ENCODE results near the gene PIP5K1B. TPM values are rescaled to one million over a fixed set of nuclear protein-coding genes. Genes with fewer than 3 reads are reported as not detected.

PIP5K1B gene
- total RNA-seq, 1 experiment from 2014 or later: 0.36 TPM

DNA sequence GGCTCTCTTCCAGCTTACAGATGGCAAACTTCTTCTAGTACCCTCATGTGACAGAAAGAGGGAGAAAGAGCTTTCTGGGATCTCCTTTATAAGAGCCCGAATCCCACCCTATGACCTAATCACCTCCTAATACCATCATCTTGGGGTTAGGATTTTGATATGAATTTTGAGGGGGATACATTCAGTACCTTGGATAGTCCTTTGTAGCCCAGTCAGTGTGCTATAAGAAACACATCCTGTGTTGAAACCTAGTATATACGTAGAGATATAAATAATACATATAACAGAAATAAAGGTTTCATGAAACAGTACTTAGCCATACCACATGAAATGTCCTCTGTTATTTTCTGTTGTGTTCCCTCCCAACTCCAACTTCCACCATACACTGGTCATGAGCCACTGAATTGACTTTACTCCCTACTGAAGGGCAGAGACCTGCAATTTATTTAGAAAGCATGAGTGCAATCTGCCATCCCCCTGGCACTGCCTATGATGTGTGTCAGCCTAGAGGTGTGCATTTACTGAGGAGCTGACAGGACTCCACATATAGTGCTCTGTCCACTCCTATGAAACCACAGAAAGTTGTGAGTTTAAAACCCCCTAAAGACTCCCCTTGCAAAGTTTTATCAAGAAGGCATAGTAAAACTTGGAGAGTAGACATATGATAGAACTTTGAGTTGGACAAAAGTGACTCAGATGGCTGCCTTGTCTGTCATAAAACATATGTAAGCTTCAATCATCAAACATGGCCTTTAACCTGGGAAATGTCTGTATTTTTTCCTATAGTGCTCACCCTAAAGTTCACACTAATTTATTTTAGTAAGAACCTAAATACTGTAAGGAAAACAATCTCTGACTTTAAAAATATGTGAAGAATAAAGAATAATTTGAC lies 12.8 kb downstream of the PIP5K1B start:
- no peaks in the 10 kb centered on the region for H3K36me3 ChIP-seq
- DNase-seq: no peak
- H3K27ac ChIP-seq: no peak overlapping the region
- H3K4me3 ChIP-seq: no peak overlapping the region
- H3K4me1 ChIP-seq: peaks cover 4% of the 10 kb centered on the region; the same call in 1 of the 2 replicates
- no peaks in the 10 kb centered on the region for H3K9me3 ChIP-seq (replicated peaks)
- H3K27me3 ChIP-seq: peaks cover 2% of the 10 kb centered on the region; the same call in 1 of the 2 replicates

DNA sequence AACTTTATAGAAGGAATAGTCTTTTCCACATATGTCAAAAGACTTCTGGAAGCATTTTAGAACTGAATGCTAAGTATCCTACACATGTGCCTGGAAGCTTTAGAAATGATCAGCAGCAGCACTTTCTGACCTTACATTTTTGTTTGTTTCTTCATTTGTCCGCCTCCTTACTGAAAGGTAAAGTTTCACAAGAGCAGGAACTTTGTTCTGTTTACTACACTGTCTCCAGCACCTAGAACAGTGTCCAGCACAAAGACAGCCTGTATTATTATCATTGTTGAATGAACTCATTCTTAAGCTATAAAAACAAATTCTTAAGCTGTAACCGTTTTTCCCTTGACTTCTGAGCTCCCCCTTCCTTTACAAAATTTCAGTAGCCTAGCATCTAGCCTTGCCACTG lies 14.8 kb downstream of the PIP5K1B start:
- Histone ChIP-seq H3K27me3 (peaks cover 2% of the 10 kb centered on the region; the same call in 1 of the 2 replicates), H3K4me3 (no peak overlapping the region), H3K9me3 (replicated peaks) (no peaks in the 10 kb centered on the region), H3K4me1 (peaks cover under 1% of the 10 kb centered on the region; the same call in 1 of the 2 replicates), H3K36me3 (no peaks in the 10 kb centered on the region), H3K27ac (no peak overlapping the region)
- DNase-seq: no peak

DNA sequence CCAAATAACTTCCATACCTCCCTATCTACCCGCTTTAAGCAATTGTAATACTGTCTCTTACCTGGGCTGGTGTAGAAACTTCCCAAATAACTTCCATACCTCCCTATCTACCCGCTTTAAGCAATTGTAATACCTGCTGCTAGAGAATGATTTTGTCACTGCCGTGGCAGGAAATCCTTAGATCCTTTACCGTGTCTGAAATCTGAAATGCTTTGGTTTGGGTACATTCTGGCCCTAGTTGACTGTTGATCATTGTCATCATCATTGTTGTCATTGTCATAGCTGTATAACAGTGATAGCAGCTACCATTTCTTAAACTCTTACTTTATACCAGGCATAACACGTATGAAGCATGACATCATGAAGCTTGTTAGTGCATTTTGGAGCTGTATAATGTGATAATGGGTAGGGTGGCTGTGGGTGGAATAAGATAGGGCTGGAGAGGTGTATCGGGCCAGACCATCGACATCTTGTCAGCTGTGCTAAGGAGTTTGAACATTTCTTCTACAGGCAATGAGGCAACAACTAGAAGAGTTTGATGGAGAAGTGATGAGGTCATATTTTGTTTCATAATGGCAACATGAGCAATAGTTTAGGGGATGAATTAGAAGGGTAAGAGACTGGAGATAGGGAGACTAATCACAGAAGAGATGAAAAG lies 15.7 kb downstream of the PIP5K1B start:
- Histone ChIP-seq H3K9me3 (replicated peaks) (no peaks in the 10 kb centered on the region), H3K27me3 (peaks cover 2% of the 10 kb centered on the region; the same call in 1 of the 2 replicates), H3K4me3 (no peak overlapping the region), H3K27ac (no peak overlapping the region), H3K4me1 (no peaks in the 10 kb centered on the region), H3K36me3 (no peaks in the 10 kb centered on the region)
- no peak for DNase-seq

DNA sequence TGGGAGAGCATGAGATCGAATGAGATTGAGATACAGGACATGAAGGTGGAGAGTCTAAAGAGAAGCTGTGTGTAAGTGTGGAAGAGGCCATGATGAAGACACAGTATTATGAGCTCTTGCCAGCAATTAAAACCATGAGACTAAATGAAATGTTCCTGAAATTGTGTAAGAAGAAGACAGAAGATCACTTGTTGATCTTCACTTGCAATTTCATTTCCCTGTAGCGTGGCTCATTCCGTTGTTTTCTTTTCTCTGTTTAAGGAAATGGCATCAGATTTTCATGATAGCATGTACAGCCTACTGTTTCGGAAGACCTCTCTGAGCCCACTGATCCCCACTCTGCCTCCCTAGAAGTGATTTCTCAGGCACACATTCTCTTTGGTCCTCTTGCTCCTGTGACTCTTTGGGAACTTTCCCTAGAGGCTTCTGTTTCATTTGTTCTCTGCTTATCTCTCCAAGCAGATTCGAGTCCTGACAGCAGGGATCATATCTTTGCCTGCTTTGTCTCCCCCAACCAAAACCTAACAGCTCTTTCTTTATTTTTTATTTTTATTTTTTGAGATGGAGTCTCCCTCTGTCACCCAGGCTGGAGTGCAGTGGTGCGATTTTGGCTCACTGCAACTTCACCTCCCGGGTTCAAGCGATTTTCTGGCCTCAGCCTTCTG lies 16.8 kb downstream of the PIP5K1B start:
- Histone ChIP-seq H3K27me3 (peaks cover 2% of the 10 kb centered on the region; the same call in 1 of the 2 replicates), H3K36me3 (no peaks in the 10 kb centered on the region), H3K4me1 (no peaks in the 10 kb centered on the region), H3K9me3 (replicated peaks) (no peaks in the 10 kb centered on the region), H3K4me3 (no peak overlapping the region), H3K27ac (no peak overlapping the region)
- DNase-seq: no peak

DNA sequence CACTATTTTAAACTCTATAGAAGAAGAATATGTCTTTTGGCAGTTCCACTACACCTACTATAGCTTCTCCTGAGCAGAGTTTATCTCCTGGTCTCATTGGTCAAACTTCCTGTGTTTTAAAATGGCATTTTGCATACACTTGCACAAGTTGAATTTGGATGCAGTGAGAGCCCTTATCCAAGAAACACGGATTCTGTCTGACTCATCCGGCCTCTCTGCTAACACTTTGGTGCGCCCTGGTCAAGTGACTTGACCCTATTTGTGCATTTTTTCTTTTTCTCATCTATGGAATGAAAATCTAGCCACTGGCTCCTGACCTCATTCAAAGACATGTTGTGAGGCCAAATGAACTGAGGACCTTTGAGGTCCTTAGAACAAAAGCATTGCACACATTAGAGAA lies 20.0 kb downstream of the PIP5K1B start:
- Histone ChIP-seq H3K27ac (no peak overlapping the region), H3K4me3 (no peak overlapping the region), H3K4me1 (no peaks in the 10 kb centered on the region), H3K9me3 (replicated peaks) (no peaks in the 10 kb centered on the region), H3K27me3 (peaks cover under 1% of the 10 kb centered on the region; the same call in 1 of the 2 replicates), H3K36me3 (no peaks in the 10 kb centered on the region)
- no peak for DNase-seq

DNA sequence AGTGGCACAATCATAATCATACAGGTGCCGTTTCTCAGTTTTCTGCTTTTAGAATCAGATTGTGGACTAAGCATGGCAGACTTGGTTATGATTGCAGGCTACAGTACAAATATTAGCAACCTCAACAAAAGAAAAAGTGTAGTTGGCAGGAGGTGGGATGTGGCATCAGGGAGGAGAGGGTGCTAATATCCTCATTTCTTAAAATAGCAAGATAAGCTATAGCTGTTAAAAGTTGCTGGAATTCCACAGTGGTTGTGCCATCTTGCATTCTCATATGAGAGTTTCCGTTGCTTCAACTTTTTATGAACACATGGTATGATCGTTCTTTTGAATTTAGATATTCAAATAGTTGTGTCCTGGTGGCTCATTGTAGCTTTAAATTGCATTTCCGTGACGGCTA lies 21.4 kb downstream of the PIP5K1B start:
- no peaks in the 10 kb centered on the region for H3K4me1 ChIP-seq
- no peaks in the 10 kb centered on the region for H3K36me3 ChIP-seq
- DNase-seq: no peak
- no peak overlapping the region for H3K27ac ChIP-seq
- H3K4me3 ChIP-seq: no peak overlapping the region
- H3K9me3 ChIP-seq (replicated peaks): no peaks in the 10 kb centered on the region
- H3K27me3 ChIP-seq: no peaks in the 10 kb centered on the region; the same call in 1 of the 2 replicates

DNA sequence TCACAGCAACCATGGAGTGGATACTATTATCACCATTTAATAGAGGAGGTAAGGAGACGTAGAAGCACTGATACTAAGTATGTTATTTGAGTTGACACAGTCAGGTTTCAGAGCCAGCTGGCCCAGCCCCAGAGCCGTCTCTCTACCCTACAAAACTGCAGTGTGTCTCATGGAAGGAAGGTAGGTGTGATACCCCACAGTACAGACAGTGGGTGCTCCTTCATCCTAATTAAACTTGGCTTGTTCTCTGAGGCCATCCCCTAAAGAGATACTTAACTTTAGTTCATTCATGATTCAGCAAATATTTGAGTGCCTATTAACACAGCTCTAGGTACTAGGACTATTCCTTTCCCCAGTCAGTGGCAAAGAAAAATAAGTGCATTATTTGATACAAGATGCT lies 22.6 kb downstream of the PIP5K1B start:
- Histone ChIP-seq H3K27ac (no peak overlapping the region), H3K4me1 (no peaks in the 10 kb centered on the region), H3K4me3 (no peak overlapping the region), H3K36me3 (no peaks in the 10 kb centered on the region), H3K9me3 (replicated peaks) (no peaks in the 10 kb centered on the region), H3K27me3 (no peaks in the 10 kb centered on the region)
- DNase-seq: no peak

DNA sequence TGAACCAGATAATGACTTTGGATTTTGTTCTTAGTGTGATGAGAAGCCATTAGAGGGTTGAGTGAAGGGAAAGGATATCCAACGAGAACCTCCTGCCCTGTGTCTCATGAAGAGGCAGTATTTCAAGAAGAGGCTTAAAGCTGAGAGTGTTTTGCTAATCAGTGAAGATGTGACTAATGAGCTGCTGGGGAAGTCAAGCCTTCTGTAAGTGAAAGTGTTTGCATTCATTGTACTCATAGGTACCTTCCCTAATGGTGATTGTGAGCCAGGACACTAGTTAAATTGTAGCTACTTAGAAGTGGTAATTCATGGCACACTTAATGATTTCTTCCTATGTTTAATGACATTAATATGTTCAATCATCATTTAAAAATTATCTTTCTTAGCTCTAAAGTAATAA lies 23.7 kb downstream of the PIP5K1B start:
- Histone ChIP-seq H3K27me3 (no peaks in the 10 kb centered on the region), H3K4me3 (no peak overlapping the region), H3K36me3 (no peaks in the 10 kb centered on the region), H3K27ac (no peak overlapping the region), H3K4me1 (no peaks in the 10 kb centered on the region), H3K9me3 (replicated peaks) (no peaks in the 10 kb centered on the region)
- no peak for DNase-seq

DNA sequence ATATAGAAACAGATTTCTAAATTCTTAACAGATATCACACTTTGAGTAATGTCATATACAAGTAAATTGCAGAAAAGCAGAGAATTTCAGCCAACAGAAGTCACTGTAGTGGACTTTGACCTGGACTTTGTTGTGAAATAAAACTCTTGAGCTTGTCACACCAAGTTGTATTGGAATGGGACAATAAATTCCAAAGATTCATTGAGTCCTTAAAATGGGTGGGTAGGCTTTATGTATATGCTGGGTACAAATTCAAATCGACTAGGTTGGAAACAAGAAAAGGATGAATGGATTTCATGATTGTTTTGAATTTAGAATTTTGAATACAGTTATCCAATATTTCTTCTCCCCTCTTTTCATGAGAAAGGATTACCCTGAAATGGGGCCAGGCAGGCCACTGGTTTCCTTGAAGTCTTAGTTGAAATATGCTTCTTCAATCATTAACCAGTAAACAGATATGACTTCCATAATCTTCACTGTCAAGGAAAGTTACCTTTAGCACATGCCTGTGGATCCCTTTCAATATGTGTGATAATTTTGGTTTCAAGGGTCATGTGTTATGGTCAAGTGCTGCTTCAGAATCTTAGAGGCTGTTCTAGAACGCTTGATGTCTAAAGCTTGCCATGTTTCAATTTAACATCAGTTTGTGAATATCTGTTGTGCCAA lies 25.7 kb downstream of the PIP5K1B start:
- Histone ChIP-seq H3K4me3 (no peak overlapping the region), H3K4me1 (no peaks in the 10 kb centered on the region), H3K27ac (no peak overlapping the region), H3K9me3 (replicated peaks) (no peaks in the 10 kb centered on the region), H3K27me3 (no peaks in the 10 kb centered on the region), H3K36me3 (no peaks in the 10 kb centered on the region)
- DNase-seq: no peak

DNA sequence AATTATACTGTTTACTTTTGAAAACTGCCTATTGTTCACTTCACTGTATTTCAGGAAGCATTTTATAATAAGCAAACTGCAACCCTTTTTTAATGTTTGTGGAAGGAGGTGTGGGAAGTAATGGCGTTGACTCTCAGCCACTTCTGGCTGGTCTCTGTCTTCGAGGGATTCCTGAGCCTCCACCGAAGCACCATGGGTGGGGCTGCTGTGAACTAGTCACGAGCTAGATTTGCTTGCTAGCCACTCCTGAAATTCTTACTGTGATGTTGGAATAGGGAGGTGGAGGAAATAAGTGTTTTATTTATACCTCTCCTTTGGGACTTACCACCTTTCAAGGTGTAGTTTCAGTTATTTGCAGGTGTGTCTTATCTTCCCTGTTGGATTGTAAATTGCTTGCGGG lies 26.8 kb downstream of the PIP5K1B start:
- Histone ChIP-seq H3K36me3 (no peaks in the 10 kb centered on the region), H3K4me3 (no peak overlapping the region)
- no peak for DNase-seq

DNA sequence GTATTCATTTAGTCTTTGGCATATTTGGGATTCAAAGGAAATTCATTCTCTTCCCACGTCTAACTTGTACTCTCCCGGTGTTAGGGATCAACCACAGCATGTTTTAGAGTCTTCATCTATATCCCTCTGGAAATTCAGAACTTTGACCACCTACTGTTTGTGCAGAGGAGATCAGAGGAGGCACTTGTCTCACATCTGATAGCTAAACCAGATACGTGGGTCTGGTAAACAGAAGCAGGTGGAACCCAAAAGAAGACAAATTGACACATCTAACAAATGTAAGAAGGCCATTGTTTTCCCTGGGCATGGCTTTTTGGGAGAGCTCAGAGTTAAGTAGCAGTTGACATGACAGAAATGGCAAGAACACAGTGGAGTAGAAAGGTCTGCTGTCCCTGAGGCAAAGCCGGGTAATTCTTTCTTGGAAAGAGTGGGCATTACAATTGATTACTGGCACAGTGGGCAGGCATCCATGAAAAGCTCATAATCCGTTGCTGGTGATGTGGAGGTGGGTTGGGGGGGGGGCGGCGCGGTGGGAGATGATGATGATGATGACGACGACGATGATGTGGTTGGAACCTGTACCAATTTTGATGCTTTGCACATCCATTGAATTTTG lies 27.5 kb downstream of the PIP5K1B start:
- H3K4me1 ChIP-seq: no peaks in the 10 kb centered on the region
- no peaks in the 10 kb centered on the region for H3K9me3 ChIP-seq (replicated peaks)
- H3K27ac ChIP-seq: no peak overlapping the region
- H3K36me3 ChIP-seq: no peaks in the 10 kb centered on the region
- H3K27me3 ChIP-seq: no peaks in the 10 kb centered on the region
- H3K4me3 ChIP-seq: no peak overlapping the region
- no peak for DNase-seq

More for the DNA sequence above, 26.8 kb downstream of the PIP5K1B start:
- H3K4me1 ChIP-seq: no peaks in the 10 kb centered on the region
- H3K27ac ChIP-seq: no peak overlapping the region
- H3K9me3 ChIP-seq (replicated peaks): no peaks in the 10 kb centered on the region
- no peaks in the 10 kb centered on the region for H3K27me3 ChIP-seq

DNA sequence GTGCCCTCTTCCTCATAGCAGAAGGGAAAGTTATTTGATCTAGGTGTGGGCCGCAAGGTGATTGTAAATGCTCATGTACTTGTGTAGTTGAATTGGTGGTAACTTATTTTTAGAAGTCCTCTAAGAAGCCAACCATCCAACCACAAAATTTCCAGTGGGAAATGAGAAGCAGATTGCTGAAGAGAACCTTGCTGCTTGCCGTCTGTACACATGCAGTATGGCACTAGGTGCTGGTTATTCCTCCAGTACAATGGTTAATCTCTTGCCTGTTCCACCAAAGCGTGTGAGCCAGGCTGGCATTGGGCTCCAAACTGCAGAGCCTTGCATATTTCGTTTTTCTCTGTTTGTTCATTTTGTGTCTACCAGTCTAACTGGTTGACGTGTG lies 28.0 kb downstream of the PIP5K1B start:
- H3K27me3 ChIP-seq: no peaks in the 10 kb centered on the region
- no peak for DNase-seq
- H3K36me3 ChIP-seq: no peaks in the 10 kb centered on the region
- no peak overlapping the region for H3K4me3 ChIP-seq
- H3K9me3 ChIP-seq (replicated peaks): no peaks in the 10 kb centered on the region
- no peaks in the 10 kb centered on the region for H3K4me1 ChIP-seq
- H3K27ac ChIP-seq: no peak overlapping the region

DNA sequence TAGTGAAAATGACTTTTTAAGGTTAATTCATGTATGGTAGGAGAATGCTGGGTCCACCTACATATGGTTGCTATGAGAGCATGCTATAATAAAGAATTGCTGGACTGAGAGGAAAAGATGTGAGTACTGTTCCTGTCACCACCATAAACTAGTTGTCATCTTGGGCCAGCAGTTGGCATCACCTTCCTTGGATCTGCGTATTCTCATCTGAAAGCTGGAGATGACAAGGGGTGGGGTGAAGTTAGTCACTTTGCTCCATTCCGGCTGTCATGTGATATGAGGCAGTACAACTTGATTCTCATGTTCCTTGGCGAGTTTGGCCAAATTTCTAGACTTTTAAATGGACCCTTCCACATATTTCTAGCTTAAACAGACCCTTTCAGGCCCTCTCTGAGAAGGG lies 33.3 kb downstream of the PIP5K1B start:
- Histone ChIP-seq H3K4me1 (no peaks in the 10 kb centered on the region), H3K9me3 (replicated peaks) (no peaks in the 10 kb centered on the region), H3K36me3 (no peaks in the 10 kb centered on the region), H3K27me3 (no peaks in the 10 kb centered on the region; the same call in 1 of the 2 replicates), H3K4me3 (no peak overlapping the region), H3K27ac (no peak overlapping the region)
- no peak for DNase-seq

DNA sequence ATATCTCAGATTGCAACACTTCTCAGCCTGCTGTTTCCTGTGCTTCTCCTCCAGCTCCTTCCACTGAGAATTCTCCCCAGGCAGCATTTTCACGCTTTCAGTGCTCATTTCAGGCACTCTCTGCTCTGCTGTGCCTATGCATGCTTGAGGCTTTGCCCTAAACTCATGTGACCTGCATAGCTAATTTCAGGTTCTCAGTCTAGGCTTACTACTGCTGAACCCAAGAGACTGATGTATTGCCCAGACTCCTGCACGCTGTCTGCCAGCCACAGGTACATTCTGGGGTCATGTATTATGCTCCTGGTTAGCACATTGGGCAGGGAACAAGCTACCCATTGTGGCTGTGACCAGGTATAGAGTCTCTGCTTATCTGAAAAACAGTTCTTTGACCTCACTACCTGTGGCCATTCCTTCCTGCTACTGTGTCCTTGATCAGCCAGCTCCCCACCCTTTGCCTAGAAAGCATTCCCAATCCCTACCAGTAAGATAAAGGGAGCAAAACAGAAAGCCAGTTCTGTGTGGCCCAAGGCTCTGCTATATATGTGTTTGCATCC lies 34.7 kb downstream of the PIP5K1B start:
- Histone ChIP-seq H3K9me3 (replicated peaks) (no peaks in the 10 kb centered on the region), H3K36me3 (no peaks in the 10 kb centered on the region), H3K27ac (no peak overlapping the region), H3K4me3 (no peak overlapping the region), H3K27me3 (no peaks in the 10 kb centered on the region; the same call in 1 of the 2 replicates), H3K4me1 (no peaks in the 10 kb centered on the region)
- no peak for DNase-seq
